Hindlimb muscle (tissue), 1 donor: ENCODE data around the gene DPH6. TPM values are rescaled to one million over a fixed set of nuclear protein-coding genes. Genes with fewer than 3 reads are reported as not detected.
"Not testable (repeated sequence)": the region's sequence is repeated elsewhere in the genome, so short reads cannot be mapped to it uniquely, and the experiment has no call there.

Source experiments
- DNase-seq: peaks from one replicate; pipeline ENCODE4 v3.0.0-alpha.2; 2013
- polyA plus RNA-seq: library from polyadenylated mRNA; unstranded; fragments of 120-200 nt; gene quantifications from one replicate; pipeline ENCODE4 v1.2.1, GENCODE V29; 2013; ENCODE audit not compliant: insufficient read length

DPH6 gene, protein sequence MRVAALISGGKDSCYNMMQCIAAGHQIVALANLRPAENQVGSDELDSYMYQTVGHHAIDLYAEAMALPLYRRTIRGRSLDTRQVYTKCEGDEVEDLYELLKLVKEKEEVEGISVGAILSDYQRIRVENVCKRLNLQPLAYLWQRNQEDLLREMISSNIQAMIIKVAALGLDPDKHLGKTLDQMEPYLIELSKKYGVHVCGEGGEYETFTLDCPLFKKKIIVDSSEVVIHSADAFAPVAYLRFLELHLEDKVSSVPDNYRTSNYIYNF
- polyA plus RNA-seq = 14.4 TPM

DNA sequence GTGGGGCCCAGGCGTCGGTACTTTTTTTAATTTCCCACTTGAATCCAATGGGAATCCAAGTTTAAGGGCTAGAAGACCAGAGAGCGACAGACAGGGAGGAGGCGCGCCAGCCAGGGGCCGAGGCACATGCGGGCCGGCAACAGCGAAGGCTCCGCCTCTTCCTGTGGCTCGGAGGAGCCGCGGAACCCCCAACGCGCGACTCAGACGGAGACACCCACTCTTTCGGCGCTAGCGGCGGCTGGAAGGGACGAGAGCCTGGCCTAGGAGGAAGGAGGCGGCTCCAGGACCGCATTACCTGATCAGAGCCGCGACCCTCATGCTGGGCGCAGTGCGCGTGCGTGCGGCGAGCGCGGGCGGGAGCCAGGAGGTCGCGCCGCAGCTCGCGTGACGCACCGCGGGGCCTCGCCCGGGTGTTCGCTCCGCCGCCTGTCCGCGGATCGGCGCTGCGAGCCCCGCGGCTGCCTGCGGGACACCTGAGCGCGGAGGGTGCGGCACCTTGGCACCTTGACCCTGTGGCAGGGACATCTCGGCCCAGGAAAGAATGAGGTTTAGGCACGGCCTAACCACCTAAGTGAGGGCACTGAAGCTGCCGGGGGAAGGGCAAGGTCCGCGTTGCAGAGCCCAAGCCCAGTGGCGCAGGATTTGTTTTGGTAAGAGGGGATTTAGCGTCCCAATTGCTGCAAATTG, at the start of gene DPH6:
DPH6 (minus strand) TSS at position 342 of the 687 bp plus-strand sequence; CDS start at position 318, 24 bp downstream.
- DNase-seq = peak; percentile 91

DNA sequence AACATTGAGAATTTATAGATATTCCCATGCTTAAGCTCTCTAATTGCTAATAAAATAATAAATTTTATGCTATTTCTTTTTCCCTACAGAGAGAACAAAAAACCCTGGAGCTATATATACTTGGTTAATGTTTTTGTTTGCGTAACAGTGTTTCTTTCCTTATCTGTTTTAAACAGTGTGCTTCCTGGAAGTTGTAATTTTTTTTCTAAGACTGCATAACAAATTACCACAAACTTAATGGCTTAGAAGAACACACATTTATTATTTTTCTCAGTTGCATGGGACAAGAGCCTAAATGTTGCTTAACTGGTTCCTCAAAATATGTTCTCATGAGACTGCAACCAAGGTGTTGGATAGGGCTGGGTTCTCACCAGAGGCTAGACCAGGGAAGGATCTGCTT, 49.7 kb upstream of the DPH6 start:
- no peak for DNase-seq

DNA sequence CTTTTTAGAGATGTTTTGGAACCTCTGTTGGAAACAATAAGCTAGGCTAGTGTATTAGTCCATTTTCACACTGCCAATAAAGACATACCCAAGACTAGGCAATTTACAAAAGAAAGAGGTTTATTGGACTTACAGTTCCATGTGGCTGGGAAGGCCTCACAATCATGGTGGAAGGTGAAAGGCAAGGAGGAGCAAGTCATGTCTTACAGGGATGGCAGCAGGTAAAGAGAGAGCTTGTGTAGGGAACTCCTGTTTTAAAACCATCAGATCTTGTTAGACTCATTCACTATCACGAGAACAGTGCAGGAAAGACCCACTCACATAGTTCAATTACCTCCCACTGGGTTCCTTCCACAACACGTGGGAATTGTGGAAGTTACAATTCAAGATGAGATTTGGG, 46.0 kb upstream of the DPH6 start:
- DNase-seq = not testable (repeated sequence)

DNA sequence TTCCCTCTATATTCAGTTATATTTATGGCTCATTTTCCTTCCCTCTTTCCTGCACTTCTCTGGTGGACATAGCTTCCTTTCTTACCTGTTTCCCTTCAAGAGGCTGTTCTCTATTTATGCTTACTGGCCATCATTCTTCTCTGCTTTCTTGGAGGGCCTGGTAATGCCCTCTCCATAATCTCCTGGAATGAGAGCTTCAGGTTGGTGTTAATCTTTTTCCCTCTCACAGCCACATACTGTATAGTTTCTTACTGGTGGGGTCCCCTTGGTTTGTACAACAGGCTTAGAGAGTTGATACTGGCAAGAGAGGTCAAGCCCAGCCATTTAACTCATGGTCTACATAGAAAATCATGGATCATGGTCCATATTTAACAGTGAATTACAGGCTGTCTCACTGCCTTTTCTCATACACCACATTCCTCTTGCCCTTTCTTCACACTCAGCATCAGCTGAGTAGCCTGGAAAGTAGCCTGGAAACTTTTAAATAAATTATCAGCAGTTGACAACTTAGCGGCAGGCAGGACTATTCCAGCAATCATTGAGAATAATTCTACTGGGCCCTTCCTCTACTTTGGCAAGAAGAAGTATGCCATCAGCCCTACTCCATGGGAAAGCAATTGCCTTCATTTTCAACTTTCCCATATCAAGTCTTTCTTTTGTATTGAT, 38.0 kb upstream of the DPH6 start:
- no peak for DNase-seq

DNA sequence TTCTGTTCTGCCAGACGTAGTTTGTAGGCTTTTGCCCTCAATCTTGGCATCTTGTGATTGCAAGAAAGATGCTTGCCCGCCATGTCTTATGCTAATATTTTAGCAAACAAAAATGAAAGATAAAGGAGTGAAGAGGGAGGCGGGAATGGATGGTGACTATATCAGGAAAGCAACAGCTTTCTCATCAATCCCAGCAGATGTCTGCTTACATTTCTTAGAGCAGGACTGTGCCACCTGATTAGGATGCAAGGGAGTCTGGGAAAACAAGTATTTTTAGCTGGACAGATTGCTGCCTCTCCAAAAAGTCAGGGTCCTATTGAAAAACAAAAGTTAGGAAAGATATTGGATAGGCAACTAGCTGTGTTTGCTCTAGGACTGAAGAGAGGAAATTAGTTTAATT, 34.6 kb upstream of the DPH6 start:
- no peak for DNase-seq

DNA sequence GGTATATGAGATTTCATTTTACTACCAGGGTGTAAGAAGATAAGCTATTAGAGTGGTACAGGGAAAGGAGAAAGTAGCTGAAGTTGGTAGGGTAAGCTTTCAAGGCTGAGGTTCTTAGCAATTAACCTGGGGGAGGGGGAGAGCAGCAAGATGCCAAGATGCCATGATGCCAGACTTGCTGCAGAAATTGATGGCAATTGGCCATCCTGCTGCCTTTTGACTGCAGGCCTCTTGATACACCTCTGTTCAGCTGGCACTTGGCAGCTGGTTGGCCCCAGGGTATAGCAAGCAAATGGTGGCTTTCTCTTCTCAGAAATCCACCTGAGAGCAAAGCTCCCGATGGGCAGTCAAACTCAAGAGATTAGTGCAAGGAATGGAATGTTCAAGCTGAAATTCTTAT, 21.4 kb upstream of the DPH6 start:
- no peak for DNase-seq

DNA sequence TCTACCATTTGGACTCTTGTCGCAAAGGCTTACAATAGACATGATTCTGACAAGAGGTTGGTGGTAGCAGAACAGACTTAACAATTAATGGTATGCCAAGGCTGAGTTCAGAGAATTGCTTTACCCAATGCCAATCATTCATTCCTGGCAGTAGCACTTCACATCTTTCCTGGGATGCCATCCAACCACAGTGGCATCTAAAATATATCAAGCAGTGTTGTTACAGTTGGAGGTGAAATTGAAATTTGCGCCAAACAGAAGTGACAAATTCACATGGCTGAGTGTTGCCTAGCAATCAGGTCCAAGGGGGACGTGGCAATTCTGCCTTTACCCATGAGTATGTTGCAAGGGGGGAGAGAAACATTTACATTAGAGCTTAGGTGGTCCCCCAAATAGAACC, 21.0 kb upstream of the DPH6 start:
- no peak for DNase-seq

DNA sequence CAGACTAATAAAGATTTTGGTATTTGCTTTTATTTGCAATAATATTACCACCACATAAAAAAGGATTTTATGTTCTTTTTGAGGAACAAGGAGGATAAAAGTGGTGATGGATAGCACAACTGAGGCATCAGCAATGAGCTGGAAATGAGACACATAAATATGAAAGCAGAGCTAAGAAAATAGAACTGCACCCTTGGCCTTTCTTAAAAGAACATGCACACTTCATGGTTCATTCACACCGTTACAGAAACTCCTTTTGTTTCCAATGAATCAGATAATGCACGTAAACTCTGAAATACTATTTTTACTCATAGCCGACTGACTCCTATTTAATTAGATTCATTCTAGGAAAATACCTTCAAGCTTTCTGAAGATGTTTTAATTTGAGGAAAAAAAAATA, 19.9 kb upstream of the DPH6 start:
- no peak for DNase-seq

DNA sequence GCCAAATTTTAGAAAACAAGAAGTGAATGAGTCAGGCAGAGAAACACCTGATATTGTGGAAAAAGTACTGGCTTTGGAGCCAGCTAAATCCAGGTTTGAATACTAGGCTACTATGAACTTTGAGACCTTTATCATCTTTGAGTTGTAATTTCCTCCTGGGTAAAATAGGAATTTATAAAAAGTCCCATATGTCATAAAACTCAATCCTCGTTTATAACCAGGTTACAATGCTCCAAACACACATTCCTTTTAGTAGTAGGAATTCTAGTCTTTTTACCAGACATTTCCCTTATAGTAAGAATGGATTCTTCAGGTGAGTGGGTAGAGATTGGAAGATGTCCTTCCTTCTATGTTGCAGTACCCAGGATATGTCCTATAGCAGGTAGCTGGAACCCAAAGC, 16.7 kb upstream of the DPH6 start:
- no peak for DNase-seq

DNA sequence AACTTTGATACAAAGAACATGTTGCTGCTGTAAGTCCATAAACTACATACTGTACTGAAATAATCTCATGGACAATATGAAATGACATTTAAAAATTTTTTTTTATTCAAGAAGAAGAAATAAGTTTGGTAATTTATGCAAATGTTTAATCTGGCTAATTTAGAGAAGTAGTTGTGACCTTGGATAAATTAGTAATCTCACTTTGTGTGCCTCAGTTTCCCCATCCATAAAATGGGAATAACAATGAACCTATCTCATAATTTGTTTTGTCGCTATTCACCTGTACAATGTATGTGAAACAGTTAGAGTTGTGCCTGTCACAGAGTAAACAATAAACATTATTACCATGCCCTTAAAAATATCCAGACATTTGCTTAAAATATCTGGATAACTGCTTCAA, 15.3 kb upstream of the DPH6 start:
- DNase-seq = no peak

DNA sequence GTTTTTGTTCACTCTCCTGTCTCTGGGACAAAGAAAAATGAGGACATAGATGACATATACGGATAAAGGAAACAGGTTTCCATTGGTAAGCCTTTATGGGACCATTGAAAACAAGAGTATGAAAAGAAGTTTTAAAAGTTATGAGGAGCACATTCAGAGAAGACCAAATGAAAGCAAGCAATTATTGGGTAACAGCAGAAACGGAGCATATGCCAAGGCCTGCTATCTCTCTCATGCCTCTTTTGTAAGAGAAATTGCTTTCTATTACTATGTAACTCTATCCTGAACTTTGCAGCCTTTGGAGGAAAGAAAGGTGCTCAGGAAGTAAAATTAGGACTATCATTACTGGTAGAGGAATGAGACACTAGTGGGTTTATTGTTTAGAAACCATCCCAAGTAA, 14.9 kb upstream of the DPH6 start:
- DNase-seq = no peak

DNA sequence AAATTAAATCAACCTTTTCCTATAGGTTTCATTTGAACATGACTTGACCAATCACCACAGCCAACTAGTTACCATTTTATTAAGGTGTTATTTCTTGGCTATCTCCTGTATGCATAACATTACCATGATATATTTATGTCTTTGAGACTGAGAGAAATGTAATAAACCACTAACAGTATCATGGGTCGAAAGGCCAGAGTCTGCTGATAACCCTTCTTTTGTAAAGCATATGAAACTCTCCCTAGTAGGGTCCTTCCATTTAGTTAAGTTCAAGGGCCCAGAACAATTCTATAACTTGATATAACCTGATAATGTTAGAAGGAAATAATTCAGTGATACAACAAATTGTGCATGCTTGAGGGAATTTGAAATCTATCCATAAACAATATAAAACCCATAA, 14.3 kb upstream of the DPH6 start:
- no peak for DNase-seq

DNA sequence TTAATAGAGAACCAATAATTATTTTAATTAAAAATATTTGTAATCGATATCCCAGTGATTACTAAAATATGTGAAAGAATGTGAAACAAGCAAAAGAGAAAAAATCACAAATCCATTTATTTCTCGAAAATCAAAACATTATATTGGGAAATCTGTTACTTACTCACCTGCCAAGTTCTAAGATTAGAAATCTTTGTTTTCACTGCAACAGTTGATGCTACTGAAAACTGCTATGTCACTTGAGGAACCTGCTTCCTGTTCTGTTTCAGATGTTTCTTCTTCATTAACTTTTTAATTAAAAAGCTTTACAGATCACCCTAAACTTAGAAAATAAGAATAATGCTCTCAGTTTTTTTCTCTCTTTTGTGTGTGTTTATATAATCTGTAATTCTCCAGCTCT, 13.7 kb upstream of the DPH6 start:
- DNase-seq = no peak

DNA sequence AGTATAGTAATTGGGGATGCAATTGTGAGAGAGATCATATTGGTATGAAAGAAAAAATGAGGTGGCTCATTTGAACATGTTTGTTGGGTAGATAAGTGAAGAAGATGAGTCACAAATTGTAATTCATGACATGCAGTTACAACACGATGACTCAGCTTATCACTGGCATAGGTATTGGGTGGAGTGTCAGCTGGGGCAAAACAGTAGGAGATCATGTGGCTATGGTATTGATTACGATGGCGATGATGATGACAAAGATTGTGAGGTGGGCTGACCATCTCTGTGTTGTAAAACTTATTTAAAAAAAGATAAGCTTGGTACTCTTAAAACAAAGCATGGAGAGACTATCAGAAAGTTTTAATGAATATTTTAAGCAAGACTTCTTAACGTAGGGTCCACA, 11.6 kb upstream of the DPH6 start:
- DNase-seq = no peak

DNA sequence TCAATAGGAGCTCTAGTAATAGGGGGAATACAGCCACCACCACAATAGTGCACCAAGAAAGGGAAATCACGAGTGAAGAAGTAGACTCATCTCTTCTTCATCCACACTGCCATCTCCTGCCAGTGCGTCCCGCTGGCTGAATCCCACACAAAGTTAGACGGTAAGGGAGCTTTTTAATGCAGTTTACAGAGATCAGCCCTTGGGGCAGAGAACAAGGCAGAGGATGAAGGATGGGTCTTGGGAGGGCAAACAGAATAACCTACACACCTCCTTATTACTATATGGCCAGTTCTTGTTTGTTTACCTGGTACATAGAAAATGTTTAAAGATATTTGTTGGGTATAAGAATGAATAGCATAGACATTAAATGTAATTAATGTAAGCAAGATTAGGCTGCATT, 11.0 kb upstream of the DPH6 start:
- no peak for DNase-seq

DNA sequence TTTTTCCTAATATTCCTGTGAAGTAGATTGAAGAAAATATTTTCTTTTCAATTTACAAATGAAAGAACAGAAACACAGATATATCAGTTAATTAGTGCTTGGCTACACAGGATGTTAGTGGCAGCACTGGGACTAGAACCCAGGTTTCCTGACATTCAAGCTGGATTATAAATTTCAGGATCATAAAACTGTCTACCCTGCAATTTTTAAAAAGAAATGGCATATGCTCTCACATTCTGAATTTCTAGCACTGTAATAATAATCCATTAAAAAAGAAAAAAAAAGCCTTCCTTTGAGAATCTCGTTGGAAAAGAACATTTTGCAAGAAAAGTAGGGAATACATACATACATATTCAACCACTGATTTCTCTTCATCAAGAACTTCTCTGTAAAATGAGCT, 9.3 kb upstream of the DPH6 start:
- DNase-seq = no peak

DNA sequence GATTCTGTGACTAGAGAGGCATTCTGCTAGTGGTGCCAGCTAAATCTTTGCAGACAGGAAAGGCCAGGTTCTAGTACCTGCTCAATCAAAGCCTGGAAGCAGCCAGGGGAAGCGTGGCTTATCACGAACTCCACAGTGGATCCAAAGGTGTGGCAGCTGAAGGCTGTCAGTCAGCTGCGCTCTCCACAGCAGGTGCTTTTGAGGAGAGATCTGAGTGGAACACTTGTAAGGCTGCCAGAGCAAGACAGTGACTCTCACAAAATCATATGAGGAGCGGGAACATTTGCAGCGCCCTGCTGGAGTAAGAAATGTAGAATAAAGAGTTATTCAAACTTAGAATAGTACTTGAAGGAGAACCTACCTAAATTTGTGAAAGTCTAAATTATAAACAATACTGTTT, 5.0 kb upstream of the DPH6 start:
- DNase-seq = no peak

DNA sequence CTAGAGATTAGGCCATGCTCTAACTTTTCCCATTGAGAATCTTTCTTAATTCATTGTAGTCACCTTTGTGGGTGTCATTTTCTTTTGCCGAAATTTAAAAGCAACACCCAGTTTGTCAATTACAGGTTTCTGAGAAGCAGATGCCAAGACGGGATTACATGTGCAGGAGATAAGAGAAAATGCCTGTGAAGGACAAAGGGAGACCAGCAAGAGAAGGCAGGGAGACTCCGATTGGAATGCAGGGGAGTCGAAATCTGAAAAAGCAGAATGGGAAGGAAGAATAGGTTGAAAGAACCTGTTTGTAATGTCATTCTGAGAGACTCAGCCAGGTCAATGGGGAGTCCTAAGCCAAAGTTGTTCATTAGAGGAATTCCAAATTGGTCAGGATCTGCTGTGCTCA, 3.6 kb upstream of the DPH6 start:
- no peak for DNase-seq

DNA sequence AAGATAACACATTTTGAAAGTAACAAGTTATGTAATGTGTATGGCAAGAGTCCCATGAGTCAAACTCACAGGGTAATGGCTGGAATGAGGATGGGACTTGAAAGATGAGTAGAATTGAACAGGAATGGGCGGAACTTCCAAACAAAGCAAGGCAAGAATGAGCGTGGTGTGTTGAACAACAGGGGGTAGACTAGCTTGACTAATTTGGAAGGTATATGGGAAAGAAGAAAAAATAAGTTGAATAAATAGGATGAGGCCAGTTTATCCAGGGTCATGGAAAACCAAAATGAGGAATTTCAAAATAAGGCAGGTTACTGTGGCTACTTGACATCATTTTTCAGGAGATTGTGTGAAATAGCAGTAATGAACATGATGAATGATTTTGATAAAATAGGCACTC, 2.5 kb upstream of the DPH6 start:
- DNase-seq = no peak

DNA sequence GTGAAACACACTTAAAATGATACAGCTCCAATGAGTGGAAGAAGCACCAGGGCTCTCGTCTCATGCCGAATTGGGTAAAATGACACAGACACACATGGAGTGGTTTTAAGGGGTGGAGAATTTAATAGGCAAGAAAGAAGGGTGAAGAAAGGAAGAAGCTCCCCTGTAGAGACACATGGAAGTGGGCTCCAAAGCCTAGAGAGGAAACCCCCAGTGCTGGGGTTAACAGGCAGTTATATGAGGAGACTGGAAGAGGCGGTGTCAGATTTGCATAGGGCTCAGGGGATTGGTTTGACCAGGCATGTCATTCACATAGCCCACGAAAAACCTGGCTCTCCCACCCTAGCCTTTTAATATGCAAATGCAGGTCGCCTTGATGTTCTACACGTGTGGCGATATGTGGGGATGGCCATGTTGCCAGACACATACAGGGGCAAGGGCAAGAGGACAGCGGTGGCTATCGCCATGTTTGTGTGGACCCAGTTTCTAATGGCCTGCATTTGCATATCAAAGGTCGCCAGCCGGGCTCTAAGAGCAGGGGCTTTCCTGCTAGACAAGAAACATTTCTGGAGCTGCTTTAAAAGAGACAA, 1.9 kb upstream of the DPH6 start:
- no peak for DNase-seq

DNA sequence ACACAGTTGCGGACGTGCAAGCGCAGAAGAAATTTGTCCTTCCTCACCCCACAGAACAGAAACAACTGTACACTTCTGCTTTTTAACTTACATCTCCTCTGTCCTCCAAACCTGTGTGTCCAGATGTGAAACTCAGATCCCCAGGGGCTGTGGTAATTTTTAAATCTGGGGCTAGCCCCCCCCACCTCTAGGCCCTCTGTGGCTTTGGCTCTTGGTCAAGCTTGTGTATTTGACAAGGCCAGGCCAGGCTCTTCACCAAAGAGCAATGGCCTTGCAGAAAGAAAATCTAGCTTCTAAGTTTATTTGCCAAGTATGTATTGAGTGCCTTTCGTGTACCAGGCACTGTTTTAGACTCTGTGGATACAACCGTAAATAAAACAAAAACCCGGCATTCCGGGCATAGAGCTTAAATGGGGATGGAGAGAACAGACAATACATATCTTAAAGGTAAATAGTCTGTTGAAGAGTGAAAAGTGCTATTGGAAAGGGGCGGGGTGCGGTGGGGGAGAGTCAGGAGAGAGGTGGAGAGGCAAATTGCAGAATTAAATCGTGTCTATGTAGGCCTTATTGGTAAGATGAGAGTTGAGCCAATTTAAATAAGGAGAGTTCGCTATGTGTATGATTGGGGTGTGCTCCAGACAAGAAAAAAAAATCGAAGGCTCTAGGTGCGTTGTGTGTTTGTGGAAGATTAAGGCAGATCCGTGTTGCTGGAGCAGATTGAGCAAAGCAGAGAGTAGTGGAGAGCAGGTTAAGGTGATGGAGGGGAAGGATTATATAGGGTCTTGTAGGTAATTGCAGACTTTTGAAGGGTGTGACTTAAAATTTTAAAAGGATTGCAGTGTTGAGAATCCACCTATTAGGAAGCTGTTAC, 781 bp upstream of the DPH6 start:
- no peak for DNase-seq

DNA sequence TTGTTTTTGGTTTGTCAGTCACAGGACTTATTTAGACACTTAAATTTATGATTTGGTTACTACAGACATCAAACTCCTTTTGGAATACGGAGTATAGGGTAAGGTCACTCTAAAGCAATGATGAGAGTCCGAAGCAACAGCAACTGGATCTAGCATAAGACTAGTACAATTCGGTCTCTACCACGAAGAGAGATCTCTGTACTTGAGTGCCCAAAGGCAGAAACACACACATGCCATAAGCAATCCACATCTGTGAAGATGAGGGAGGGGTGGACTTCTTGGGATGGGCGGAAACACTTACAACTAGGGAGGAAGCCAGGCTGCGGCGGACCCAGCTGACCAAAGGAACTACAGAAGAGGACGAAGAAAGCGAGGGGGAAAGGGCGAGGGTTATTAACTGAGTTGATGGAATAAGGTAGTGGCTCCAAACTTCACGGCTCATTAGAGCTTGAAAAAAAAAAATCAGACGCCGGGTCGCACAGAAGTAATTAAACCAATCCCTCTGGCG, 595 bp downstream of the DPH6 start:
- DNase-seq = peak; percentile 49
